ENCODE measurements around the gene GNG11.

- TF ChIP-seq POLR2AphosphoS5 (IDR thresholded peaks at IDR 0.05; ENCODE audit: low read depth, low read length) (no peak), SIN3A (IDR thresholded peaks at IDR 0.05; ENCODE audit: borderline replicate concordance, insufficient read depth, low read length) (no peak), TAF1 (IDR thresholded peaks at IDR 0.05; ENCODE audit: borderline replicate concordance, insufficient read depth, low read length) (no peak), FOXP2 (optimal IDR thresholded peaks at IDR 0.05; ENCODE audit: borderline replicate concordance, extremely low read depth, extremely low read length, insufficient read depth) (no peak)
- TF ChIP-seq, protein P1, sequence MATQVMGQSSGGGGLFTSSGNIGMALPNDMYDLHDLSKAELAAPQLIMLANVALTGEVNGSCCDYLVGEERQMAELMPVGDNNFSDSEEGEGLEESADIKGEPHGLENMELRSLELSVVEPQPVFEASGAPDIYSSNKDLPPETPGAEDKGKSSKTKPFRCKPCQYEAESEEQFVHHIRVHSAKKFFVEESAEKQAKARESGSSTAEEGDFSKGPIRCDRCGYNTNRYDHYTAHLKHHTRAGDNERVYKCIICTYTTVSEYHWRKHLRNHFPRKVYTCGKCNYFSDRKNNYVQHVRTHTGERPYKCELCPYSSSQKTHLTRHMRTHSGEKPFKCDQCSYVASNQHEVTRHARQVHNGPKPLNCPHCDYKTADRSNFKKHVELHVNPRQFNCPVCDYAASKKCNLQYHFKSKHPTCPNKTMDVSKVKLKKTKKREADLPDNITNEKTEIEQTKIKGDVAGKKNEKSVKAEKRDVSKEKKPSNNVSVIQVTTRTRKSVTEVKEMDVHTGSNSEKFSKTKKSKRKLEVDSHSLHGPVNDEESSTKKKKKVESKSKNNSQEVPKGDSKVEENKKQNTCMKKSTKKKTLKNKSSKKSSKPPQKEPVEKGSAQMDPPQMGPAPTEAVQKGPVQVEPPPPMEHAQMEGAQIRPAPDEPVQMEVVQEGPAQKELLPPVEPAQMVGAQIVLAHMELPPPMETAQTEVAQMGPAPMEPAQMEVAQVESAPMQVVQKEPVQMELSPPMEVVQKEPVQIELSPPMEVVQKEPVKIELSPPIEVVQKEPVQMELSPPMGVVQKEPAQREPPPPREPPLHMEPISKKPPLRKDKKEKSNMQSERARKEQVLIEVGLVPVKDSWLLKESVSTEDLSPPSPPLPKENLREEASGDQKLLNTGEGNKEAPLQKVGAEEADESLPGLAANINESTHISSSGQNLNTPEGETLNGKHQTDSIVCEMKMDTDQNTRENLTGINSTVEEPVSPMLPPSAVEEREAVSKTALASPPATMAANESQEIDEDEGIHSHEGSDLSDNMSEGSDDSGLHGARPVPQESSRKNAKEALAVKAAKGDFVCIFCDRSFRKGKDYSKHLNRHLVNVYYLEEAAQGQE (IDR thresholded peaks at IDR 0.05; ENCODE audit: insufficient read depth in 1 of 2, low read depth in 2 of 2, low read length in 2 of 2) = no peak
Measured at GRCh38 chr7:93902777-93903423, 18.6 kb upstream of the GNG11 start.
